ENCODE measurements around the gene UQCRC1.

The UQCRC1 gene

DNA sequence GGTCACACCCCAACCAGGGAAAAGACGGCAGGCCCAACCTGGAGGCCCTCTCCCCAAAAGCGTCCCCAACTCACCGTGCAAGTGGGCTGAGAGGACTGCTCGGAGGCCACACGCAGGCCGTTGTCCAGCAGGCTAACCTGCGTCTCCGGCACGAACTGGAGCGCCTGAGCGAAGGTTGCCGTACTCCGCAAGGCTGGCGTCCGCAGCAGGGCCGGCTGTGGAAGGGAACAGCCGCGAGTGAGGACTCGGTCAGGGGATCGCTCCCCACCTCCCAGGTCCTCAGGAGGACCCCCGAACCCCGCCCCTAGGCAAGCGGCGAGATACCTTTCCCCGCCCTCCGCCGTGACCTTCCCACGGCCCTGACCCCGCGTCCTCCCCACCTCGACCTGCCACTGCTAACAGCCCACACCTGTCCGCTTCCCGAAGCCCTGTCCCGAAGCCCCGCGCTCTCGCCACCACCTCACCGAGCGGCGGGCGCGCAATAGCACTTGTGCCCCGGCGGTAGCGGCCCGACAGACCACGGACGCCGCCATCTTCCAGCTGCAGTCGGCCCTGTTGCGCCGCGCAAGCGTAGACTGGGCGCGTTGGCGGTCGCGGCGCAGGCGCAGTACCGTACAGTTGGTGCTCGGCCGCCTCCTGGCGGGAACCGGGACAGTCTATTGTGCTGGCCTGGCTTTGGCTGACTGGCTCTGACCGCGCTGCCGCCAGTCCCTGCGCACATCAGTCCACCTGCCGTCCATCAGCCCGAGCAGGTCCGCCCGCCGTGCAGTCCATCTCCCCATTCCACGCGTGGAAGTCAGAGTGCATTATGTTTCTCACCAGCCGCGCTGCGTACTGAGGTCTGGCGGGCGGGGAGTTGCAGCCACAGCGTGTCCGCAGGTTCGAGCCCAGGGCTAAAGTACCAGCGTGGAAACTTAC lies at the start of gene UQCRC1:
Gene UQCRC1 (minus strand): TSS at position 559 of the 918 bp plus-strand sequence. CDS start 26 bp downstream, at position 533.
- DNase-seq = peak; percentile 97

DNA sequence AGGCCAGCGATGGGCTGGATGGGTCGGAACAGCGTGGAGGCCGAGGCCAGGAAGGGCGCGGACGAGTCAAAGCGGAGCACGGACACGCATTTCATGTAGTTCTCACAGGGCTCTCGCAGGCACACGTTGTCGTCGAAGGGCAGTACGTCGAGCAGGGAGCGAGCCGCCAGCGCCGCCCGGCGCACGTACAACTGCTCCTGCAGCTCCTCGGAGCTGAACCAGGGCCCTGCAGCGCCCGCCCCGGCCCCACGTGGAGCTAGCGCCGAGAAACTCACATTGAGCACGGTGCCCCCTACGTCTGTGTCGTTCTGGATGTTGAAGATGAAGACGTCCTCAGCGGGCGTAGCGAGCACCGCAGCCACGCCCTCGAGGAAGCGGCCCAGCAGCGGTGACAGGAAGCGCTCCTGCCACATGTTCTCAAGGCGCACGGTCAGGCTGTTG lies 47.4 kb upstream of the UQCRC1 start:
- DNase-seq = peak; percentile 45

DNA sequence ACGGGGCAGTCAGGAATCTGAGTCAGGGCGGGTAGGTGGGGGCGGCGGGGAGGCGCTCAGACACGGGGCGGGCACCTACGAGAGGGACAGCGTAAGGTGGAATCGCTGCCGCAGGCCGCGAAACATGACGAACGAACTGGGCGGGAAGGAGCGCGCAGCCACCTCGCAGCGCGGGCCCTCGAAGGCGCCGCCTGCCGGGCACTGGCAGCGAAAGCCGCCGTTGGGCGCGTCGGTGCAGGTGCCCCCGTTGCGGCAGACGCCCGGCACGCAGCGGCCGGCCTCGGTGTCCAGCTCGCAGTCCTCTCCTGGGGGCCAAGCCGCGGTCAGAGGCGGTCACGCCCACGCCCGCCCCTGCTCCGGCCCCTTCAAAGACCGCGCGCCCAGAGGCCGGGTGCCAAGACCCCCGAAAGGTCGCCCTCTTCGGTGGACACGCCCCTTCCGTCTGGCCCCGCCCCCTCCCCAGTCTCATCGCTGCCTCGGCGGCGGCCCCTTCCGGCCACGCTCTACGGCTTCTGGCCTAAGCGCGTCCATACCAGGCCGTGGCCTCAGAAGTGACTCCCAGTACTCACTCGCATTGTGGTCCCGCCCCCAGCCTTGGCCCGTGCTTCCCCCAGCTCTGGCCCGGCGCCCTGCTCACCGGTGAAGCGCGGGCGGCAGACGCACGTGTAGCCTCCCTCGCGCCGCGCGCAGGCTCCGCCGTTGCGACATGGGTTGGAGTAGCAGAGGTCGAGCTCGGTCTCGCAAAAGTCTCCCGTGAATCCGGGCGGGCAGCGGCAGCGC lies 46.8 kb upstream of the UQCRC1 start:
- peak; percentile 93 for DNase-seq

DNA sequence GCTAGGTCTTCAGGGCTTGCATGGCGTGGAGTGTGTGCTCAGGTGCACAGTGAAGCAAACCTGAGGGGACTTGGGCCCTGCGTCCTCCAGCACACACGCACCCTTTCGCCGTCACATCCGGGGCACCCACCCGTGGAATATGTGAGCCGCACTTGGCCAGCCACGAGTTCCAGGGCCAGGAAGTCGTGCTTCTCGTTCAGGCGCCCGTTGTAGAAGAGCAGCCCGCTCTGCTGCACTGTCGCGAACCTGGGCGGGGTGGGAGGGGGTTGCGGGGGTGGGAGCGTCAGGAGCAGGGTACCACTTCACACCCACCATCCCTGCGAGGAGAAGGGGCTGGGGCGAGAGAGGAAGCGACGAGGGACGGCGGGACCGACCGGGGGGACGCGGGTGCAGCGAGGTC lies 46.2 kb upstream of the UQCRC1 start:
- DNase-seq = peak; percentile 48

DNA sequence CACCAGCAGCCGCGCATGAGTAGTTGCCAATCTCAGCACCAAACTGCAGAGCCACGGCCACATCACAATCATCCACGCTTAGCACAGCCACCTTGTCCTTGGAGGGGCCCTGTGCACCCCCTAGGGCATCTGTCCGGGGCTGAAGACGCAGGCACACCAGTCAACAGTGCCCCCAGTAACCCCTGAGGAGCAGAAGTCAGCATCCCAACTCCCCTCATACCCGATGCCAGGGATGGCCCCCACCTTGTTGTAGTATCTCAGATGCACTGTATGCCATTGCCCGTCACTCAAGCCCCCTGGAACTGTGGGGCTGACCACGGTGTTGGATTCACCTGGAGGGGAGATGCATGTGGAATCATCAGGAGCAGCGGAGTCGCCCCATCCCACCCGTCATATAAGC lies 45.6 kb upstream of the UQCRC1 start:
- DNase-seq = no peak

DNA sequence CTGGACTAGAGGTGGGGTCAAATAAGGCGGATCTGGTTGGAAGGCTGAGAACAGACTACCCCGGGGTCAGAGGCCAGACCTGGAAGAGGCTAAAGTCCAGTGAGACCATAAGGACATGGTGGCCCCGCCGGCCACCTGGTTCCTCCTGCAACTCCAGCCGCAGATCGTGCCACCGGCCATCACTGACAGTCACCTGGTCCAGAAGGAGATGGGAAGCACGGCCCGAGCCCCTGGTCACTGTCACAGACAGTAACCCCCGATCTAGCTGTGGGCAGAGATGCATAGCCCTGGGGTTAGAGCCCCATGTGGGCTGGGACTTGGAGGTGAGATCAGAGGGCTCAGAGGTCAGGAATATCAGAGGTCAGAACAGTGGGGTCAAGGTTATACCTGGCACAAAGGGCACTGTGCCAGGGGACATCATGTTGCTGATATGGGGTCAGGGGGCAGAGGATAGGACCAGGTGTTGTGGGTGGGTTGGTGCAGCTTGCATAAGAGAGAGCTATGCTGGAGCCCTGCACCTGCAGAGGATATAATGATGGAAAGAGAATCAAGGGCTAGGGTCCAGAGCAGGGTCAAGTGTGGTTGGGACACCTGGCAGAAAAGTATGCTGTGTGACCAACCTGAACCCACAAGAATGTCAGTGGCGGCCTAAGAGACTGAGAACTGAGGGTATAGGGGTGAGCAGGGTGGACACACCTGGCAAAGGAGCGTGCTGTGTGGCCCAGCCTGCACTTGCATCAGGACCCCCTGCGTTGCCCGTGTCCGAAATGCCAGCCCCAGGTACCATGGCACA lies 43.7 kb upstream of the UQCRC1 start:
- no peak for DNase-seq

DNA sequence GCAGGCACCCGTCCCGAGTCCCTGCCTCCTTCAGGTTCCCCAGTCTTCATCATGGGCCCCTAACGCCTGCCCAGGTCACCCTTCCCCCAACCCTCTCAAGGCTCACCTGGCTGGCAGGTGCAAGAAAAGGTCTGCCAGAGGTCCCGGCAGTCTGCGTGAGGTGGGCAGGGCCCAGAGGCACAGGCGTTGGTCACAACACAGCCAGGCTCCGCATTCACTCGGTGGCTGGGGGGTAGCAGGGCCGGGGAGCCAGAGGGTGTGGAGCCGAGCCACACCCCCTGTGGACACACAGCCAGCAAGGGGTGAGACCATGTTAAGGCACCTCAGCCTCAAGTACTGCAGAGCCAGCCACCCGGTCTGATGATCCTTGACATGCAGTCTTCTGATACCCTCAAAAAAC lies 42.3 kb upstream of the UQCRC1 start:
- DNase-seq = no peak

DNA sequence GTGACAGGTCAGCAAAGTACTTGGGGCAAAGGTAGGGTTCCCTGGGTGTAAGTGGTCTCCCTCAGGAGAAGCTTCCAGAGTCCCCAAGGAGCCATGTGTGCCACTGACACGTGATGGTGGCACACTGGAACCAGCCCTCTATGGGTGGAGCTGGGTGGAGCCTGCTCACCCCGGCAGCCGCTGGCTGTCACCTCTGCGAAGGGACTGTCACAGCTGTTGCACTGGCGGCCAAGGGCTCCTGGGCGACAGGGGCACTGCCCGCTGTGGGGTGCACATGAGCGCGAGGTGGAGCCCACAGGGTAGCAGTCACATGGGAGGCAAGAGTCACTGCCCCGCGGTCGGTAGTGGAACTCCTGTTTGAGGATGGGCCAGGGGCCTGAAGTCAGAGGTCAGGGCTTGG lies 41.3 kb upstream of the UQCRC1 start:
- peak; percentile 19 for DNase-seq

DNA sequence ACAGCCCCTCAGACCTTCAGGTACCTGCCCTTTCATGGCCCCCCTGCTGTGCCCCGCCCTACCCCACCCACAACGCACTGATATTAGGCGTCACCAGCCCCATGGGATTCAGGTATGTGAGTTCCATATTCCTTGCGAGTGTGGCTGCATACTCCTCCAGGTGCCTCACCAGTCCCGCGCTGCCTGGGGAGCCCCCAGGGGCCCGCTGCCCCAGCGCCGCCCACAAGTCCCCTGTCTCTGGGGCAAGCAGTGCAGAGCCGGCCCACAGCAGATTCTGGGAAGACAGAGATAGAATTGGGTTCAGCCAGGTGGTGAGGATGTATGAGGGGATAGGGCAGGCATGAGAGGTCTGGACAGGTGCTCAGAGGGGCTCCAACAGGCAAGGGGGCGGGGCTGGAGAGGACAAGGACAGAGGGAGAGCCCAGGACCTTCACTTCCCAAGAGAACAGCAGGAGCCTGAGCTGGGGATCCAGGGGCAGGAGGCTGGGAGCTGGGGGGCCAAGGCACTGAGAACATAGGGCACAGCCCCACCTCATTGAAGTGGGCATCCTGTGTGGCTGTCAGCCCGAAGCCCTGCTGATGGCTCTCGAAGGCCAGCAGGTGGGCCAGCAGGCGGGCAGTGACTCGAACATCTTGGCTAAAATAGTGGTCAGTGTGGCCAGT lies 38.9 kb upstream of the UQCRC1 start:
- no peak for DNase-seq

DNA sequence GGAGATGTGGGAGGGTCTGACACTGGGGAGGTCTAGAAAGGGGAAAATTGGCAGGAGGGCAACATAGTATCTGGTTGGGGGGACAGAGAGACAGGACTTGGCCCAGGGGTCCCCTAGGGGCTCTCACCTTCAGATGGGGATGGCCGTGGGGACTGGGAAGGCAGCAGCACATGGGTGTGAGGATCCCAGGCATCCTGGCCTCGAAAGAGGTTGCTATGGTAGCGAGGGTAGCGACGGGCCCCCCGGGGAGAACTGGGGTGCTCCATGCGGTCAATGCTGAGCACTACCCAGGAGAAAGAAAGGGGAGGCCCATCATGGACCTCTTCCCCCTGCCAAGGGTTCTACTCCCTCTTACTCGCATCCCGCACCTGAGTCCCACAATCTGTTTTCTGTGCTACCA lies 38.3 kb upstream of the UQCRC1 start:
- no peak for DNase-seq

DNA sequence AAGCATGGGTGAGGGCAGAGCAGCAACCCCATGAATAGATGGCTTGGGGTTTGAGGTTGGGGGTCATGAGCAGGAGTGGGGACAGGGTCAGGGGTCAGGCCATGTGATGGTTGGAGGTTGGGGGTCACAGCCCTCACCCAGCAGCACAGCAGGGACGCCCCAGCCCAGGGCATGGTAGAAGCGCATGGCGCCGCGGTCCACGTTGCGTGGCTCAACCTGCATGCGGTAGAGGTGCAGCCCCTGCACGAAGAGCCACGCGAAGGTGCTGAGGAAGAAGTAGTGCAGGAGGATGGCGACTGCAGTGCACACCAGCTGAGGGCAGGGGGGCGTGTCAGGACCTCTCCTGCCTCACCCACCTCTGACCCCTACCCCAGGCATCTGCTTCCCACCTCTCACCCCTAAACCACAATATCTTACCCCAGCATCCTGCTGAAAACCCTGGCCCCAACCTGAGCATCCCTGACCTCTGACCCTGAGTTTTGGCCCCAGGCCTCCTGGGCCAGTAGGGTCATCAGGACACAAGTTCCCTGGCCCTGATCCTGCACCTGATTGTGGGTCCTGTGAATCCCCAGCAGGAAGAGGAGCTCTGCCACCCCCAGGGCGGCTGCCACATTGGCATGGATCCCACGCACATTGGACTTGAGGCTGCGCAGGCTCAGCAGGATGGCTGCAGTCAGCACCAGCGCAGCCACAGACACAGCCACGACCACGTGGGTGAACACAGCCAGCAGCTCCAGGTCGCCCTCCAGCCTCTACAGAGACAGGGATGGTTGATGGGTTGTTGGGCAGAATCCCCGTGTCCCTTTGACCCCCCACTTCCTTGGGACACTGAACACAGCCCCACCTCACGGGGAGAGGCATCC lies 35.7 kb upstream of the UQCRC1 start:
- no peak for DNase-seq

DNA sequence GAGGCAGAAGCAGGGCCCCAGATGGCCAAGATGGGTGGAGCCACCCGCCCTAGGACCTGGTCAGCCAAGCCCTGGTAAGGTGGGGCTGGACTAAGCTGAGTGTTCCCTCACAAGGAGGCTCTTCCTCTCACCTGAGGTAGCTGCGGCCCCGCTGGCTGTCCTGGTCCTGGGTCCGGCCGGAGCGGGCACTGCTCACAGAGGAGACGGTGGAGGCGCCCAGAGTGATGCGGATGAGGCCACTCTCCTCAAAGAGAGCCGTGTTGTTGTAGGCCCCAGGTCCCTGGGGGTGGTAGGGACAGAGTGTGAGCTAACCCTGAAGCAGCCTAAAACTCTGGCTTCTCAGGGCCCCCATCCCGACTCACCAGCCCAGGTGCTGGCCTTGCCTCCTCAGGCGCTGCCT lies 33.2 kb upstream of the UQCRC1 start:
- DNase-seq = no peak

DNA sequence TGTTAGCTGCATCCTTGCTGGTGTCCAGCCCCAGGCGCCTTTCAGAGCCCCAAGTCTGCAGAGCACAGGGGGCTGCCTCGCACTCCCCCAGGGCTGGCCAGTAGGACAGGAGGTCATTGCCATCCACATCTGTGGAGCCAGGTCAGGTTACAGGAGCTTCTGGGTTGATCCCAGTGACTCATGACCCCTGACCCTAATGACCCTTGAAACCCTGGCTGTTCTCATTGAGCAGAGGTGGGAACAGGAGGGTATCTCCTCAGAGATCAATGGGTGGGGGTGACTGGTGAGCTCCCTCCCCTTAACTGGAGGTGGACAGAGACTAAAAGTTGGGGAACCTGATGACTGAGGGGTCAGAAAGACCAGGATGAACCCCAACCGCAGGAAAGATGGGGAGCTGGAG lies 31.9 kb upstream of the UQCRC1 start:
- DNase-seq = no peak

DNA sequence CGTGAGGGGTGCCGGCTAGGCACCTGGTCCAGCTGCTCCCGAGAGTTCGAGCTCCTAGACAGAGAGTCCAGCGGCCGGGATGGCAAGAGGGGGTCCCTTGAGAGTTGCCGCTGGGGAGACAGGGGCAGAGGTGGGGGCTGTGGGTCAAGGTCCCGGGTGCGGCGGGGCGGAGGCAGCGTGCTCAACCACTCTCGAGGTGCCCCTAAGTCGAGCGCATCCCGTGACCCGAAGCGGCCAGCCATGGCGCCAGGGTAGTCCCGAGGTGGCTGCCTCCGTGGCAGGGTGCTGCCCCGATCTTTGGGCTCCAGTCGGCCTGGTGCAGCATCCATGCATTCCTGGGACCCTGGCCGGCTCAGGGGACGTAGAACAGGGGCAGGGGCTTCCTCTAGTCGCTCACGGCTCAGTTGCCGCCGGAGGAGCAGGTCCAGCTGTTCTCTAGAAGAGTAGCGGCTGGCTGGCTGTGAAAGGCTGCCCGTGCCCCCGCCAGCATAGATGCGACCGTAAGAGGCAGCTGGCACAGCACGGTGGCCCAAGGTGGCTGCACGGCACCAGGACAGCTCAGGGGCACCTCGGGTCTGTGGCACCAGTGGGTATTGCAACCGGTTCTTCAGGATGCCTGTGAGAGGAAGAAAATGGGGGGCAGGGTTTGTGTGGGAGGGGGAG lies 30.6 kb upstream of the UQCRC1 start:
- no peak for DNase-seq

DNA sequence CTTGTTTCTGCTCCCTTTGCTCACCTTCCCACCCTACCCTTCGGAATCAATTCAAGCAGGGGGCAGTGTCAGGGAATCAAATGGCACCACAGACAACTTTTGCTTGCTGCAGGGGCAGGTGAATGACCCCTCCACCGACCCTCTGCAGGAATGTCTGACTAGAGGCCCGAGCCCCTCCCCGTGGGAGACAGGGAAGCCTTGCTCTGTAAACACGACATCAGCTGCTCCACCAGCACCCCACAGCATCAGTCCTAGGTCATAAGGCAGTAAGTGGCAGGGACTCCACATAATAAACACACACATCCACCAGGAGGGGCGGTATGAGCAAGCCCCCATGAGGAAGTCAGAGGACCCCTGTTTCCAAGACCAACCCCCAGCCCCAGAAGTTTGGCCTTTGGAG lies 27.9 kb upstream of the UQCRC1 start:
- DNase-seq = no peak

DNA sequence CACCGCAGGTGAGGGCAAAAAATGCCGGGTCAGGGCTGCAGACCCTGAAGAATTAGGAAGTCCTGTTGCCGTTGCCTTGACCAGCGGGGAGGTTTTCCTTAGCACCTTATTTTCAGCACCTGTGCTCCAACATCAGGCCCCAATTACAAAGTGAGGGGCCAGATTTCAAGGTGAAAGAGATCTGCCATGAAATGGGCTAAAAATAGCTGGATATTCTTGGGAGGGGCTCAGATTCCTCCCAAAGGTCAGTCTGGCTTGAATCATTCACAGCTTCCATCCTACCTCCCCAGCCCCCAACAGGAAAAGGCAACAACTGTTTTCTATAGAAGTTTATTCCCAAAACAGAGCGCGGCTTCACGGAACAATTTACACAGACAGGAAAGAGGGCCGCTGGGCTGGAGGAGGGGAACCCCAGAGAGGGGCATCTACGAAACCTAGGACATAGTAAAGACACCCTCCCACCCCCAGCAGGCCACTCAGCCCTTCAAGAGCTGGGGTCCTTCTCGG lies 26.8 kb upstream of the UQCRC1 start:
- no peak for DNase-seq

DNA sequence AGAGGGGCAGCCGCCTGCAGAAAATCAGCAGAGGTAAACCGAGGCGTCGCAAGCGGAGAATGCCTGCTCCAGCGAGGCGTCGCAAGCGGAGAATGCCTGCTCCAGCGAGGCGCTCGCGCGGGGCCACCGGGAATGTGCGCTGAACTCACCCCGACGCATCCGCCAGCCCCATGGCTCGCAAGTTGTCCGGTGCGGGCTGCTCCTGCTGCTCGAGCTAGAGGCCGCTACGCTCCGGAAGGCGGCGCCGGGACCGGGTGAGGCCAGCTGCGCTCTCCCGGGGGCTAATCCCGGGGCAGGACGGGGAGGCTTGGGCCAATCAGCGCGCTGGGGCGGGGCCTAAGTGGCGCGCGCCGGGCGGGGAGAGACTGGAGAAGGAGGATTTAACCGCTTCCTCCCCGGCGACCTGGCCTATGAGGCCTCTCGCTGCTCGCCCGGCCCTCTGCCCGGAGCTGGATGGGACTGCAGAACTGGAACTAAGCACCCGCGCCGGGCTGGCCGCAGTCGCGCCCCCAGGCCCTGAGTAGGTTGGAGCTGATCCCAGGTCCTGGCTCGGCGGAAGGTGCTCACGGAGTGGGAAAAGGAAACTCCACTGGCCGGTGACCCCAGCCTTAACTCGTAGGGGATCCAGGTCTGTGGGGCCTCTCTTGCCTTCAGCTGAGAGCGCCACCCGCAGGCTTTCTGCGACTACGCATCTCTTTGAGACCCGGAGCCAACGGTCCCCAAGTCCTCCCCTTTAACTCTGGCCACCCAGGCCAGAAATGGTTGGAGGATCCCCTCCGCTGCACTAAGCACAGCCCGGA lies 26.0 kb upstream of the UQCRC1 start, which contains the start of gene SLC26A6:
Gene SLC26A6 (minus strand): TSS at position 240 of the 800 bp plus-strand sequence. CDS start 68 bp downstream, at position 172.
- DNase-seq = peak; percentile 99

DNA sequence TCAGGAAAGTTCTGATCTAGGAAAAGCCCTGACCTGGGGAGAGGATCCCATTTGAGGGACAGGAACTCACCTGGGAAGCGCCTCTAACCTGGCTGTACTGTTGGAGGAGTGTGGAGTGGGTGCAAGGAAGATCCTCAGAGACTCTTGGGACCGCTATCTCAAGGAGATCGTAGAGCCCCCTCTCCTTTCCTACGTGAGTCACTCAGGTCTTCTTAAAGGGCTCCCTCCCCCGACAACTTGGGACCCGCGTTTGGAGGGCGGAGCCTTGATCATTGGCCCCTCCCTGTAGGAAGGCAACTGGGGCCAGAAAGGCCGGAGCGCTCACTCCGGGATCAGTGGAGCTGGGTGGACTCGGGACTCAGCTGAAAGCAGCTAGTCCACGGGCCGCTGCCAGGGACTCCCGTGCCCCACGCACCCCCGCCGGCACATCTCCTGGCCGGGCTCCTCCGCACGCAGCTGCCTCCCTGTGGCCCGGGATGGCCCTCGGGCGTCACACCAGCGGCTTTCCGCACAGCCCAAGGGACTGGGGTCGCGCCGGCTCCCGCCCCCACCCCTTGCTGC lies 25.3 kb upstream of the UQCRC1 start:
- DNase-seq = peak; percentile 83

DNA sequence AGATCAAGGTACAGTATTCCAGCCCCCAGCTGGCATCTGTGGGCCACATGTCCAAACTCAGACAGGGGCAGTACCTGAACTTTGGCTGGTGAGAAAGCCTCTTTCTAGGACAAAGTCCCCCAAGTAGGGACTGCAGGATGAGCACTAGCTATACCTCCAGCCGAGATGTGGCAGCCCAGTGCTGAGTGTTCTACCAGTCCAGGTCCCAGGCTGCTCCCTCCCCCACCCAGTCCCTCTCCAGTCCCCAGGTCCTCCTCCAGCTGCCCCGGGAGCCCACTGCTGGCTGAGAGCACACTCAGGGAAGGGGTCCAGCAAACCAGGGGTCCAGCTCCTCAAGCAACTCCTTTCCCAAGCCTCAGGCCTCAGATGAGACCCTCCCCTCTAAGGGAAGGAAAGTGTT lies 24.3 kb upstream of the UQCRC1 start:
- no peak for DNase-seq

Measured in hematopoietic multipotent progenitor cell treated with erythropoietin and hydrocortisone succinate and interleukin-3 and kit ligand, for 4 days (in vitro differentiated cells).